Right ventricle myocardium superior (tissue), 1 donor: ENCODE results near the gene SIAH3. TPM values are rescaled to one million over a fixed set of nuclear protein-coding genes. Genes with fewer than 3 reads are reported as not detected.
"Not testable (repeated sequence)": the region's sequence is repeated elsewhere in the genome, so short reads cannot be mapped to it uniquely, and the experiment has no call there.

Source experiments
- ATAC-seq: fragments of 200-7000 bp; cut with Tn5 transposase; one replicate; pipeline ENCODE4 v1.9.1; 2020; ENCODE audit warnings: mild to moderate bottlenecking; ENCODE audit not compliant: poor library complexity
- DNase-seq: peaks from one replicate; pipeline ENCODE4 v3.0.0-alpha.2; 2020
- intact Hi-C: fragments of 100-400 bp; cut with DNase I; formaldehyde crosslinking; loops from one replicate; pipeline ENCODE4 v1.11.2; 2022
- total RNA-seq: library from RNA; stranded (reverse); fragmentation: NEBNext Ultra II Directional; extraction: Animal tissue kit (Norgen Biotek cat#: 25700); gene quantifications from one replicate; pipeline ENCODE4 v1.2.1, GENCODE V29; 2021
- donor health status: DM: no; HTN: yes; CAD: no; lungs with severe emphysema.

Gene SIAH3
- total RNA-seq, 1 donor from 2014 or later = not detected

- intact Hi-C loops = no loop called here
- ATAC-seq (no peak), DNase-seq (no peak)
These were observed 82.7 kb downstream of the SIAH3 start for GRCh38 chr13:45768656-45769479.

DNA sequence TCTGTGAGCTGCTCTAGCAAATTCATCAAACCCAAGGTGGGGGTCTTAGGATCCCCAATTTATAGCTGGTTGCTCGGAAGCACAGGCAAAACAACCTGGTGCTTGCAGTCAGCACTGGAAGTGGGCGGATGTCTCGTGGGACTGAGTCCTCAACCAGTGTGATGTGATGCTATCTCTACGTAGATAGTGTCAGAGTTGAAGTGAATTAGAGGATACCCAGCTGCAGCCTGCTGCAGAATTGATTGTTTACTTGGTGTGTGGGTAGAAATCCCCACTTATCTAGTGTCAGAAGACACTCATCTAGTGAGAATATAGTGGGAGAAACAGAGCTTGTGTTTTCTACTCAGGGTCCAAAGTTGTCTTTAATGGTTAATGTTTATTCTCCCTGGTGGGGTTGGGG is 86.1 kb downstream of the SIAH3 start:
- DNase-seq = no peak
- intact Hi-C loops = no loop called here
- no peak for ATAC-seq

DNA sequence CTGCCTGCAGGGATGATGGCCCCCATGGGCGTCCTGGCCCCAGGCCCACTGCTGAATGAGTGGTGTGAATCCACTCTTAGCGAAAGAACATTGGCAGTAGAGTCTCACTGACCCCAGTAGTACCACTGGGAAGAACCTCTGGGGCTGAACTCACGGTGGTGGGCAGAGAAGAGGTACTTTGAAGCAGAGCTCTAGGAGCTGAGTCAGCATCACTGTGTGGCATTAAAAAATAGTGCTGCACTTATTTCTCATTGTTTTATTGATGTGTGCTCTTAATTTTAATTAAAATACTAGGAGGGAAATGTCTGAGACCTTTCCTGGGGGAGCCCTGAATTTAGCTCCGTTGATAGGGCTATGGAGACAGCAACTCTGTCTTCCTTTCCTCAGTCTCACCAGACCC is 88.1 kb downstream of the SIAH3 start:
- intact Hi-C loops = no loop called here
- DNase-seq (no peak), ATAC-seq (no peak)

DNA sequence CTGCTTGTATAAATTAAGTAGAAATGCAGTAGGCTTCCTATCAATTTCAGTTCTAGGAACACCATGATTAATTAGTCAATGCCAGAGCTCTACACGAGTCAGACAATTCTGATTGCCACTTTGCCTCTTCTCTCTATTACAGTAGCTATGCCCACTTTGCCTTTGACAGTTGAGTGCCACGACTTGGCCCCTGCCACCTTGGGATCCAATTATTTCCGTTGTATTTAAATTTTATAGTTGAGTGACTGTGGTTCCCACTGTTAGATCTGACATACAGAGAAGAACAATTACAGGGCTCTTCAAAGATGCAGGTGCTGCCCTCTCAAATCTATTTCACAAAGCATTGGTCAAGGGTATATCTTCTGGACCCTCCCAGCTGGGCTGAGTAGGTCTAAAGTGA is 94.0 kb downstream of the SIAH3 start:
- DNase-seq, intact Hi-C loops, ATAC-seq: not testable (repeated sequence)

DNA sequence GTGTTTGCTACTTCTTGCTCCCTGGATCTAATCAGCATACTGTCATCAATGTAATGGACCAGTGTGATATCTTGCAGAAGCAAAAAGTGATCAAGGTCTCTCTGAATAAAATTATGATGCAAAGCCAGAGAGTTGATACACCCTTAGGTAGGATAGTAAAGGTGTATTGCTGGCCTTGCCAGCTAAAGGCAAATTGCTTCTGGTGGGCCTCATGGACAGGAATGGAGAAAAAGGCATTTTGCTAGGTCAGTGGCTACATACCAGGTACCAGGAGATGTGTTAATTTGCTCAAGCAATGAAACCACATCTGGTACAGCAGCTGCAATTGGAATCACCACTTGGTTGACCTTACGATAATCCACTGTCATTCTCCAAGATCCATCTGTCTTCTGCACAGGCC is 95.1 kb downstream of the SIAH3 start:
- ATAC-seq, DNase-seq, intact Hi-C loops: not testable (repeated sequence)

DNA sequence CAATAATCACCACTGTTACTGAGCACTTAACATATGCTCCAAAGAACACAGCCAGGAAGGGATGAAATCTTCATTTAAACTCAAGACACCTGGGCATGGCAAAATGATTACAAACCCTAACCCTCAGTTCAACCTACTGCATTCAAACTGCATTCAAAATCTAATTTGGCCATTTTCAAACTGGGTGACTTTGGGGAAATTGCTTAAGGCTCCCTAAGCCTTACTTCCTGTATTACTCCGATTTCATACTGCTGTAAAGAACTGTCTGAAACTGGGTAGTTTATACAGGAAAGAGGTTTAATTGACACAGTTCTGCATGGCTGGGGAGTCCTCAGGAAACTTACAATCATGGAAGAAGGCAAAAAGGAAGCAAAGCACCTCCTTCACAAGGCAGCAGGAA is 99.0 kb downstream of the SIAH3 start:
- intact Hi-C loops = no loop called here
- no peak for ATAC-seq
- DNase-seq = no peak

- ATAC-seq (no peak), DNase-seq (no peak)
- intact Hi-C loops = no loop called here
These were observed 99.7 kb downstream of the SIAH3 start for GRCh38 chr13:45751885-45752284.

DNA sequence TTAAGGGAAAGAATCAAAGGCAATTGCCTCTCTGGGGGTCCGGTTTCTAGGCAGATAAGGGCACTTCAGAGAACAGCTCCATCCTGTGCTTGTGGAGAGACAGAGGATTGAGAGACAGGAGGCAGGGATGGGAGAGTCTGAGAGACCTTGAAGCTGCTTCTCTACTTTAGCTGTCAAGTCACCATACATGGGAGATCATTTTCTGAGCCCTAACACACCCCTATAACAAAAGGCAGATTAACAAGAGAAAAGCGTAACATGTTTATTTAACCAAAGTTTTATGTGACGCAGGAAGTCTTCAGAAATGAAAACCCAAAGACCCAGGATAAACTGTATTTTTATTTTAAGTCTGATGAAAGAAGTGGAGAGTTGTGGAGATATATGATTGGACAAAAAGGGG is 101.0 kb downstream of the SIAH3 start:
- intact Hi-C loops = no loop called here

GRCh38 chr13:45748941-45749759 is 102.4 kb downstream of the SIAH3 start:
- DNase-seq = no peak
- intact Hi-C loops = no loop called here
- ATAC-seq = no peak

More for the DNA sequence above, 101.0 kb downstream of the SIAH3 start:
- DNase-seq (no peak), ATAC-seq (no peak)

GRCh38 chr13:45747071-45747470 is 104.5 kb downstream of the SIAH3 start:
- no peak for DNase-seq
- ATAC-seq = no peak
- intact Hi-C loops = no loop called here

DNA sequence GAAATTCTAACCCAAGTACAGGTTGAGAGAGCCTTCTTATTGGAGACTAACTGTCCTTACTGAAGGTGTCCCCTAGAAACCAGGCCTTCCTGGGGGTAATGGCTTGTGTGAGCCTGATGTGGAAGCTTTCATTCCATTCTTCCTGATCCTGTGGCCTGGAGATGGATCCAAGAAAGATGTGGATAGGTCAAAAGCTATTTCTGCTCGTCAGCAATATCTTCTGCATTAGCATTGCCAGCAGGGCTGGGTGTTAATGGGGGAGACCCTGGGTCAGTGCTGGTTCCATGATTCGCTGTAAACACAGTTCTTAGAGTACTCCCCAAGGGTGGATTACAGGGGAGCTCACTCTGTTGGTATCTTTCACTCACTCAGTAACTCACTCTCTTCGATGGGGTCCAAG is 106.6 kb downstream of the SIAH3 start:
- ATAC-seq = no peak
- intact Hi-C loops = no loop called here
- no peak for DNase-seq

DNA sequence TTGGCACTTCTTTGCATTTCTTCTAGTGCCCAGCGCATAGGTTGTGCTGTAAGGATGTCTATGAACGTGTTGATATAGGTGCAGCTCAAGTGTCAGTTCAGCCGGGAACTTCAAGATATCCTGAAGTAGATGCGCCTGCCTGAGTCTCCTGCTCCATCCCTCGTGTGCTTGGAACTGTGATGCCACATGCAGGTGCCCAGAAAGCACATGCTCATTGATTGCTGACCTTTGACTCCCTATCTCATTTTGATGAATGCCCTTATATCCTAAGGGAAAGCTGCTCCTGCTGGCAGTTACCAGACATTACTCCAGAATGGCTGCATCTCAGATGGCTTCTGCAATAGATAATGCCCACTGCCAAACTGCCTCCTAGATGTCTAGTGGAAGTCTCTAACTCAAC is 108.6 kb downstream of the SIAH3 start:
- ATAC-seq = no peak
- no peak for DNase-seq
- intact Hi-C loops = no loop called here

GRCh38 chr13:45737571-45738017 is 114.0 kb downstream of the SIAH3 start:
- ATAC-seq (no peak), DNase-seq (no peak)

DNA sequence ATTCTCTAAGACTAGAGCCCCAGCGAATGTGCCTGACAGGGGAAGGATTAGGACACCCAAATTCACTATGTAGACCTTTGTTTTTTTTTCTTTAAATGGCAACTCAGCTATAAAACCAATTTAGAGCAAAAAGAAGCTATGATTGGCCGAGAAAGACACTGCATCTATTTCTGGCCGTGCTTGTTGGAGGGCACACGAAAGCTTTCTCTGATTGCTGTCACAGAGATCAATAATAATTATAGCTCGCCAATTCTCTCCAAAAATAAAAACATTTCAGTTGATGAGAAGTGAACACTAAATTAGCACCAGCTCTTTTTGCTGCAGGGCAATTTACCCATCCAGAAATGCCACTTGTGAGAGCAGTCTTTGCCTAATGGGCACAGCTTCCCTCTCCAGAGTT is 118.2 kb downstream of the SIAH3 start:
- ATAC-seq (no peak), DNase-seq (no peak)
- intact Hi-C loops = no loop called here

More at GRCh38 chr13:45737571-45738017, 114.0 kb downstream of the SIAH3 start:
- intact Hi-C loops = no loop called here

DNA sequence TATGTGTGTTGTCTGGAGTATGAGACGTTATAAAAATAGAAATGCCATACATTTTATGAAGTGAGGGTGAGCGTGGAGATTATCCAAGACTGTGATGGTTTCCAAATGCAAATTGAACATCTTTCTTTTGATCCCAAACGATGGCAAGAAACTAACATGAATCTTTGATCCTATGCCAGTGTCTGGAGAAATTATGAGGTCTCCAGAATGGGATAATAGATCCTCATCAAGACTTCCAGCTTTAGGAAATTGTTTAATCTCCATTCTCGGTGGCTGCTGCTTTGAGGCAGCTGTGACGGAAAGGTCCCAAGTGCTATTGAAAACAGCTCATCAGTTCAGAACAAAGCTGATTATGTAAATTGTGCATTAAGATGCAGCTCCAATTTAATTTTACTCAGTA is 118.6 kb downstream of the SIAH3 start:
- ATAC-seq (no peak), DNase-seq (no peak)
- intact Hi-C loops = no loop called here

GRCh38 chr13:45731455-45731854 is 120.1 kb downstream of the SIAH3 start:
- ATAC-seq (no peak), DNase-seq (no peak)
- intact Hi-C loops = no loop called here

DNA sequence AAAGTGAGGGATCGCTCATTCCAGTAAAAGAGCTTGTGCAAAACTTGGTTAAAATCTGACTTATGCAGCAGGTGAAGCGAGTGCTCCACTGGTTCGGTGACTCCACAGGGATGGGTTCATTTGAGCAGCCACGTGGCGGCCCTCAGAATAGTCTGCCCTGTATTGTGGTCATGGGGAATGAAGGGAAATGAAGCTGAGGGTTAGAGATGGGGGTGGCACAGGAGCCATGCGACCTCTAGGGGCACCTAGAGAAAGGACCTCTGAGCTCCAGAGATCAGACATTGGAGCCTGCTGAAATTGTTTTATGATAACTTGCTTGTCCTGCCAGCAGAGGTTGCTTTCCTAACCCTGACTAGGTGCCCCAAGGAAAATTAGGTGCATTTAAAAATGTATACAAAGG is 122.8 kb downstream of the SIAH3 start:
- DNase-seq (no peak), ATAC-seq (no peak)
- intact Hi-C loops = no loop called here
